Stimulated activated CD4-positive, alpha-beta T cell treated with anti-CD3 and anti-CD28 coated beads, Interleukin-1b, Interleukin-23, amount 100 ng/mL, for 24 hours (primary cell): ENCODE measurements around the gene PPT2.

Source experiments
- DNase-seq, 4 experiments: peaks; one replicate each; pipeline ENCODE4 v3.0.0-alpha.2; 2020; ENCODE audit warnings: low read depth in 4 of 4, low spot score in 1 of 4

Gene PPT2

DNA sequence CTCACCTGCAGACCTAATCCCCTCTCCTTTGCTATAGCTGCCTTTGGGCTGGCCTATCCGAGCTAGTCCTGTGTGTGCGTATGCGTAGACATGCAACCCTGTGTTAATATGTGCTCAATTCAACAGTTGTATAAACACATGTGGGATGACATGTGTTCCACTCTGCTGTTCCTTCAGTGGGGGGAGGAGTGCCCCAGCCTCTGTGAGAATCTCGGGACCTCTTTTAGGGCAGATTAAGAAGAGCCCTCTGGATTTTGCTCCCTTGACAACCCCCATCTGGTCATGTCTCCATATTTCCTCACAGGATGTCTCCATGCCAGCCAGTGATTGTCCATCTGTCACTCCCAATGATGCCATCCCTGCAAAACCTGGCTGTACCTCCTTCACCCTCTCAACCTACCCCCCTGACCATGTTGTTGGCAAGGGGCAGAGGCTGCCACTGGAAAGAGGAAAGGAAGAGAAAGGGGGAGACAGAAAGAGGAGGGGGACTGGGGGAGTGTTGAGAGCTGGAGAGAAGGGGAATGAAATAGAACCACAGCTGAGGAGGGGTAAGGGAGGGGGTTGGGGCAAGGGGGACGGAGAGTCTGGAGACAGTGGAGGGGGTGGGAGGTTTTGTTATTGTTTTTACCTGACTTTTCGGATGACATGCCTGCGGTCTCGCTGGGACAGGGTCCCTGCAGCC, 2.6 kb upstream of the PPT2 start:
- no peak for DNase-seq

DNA sequence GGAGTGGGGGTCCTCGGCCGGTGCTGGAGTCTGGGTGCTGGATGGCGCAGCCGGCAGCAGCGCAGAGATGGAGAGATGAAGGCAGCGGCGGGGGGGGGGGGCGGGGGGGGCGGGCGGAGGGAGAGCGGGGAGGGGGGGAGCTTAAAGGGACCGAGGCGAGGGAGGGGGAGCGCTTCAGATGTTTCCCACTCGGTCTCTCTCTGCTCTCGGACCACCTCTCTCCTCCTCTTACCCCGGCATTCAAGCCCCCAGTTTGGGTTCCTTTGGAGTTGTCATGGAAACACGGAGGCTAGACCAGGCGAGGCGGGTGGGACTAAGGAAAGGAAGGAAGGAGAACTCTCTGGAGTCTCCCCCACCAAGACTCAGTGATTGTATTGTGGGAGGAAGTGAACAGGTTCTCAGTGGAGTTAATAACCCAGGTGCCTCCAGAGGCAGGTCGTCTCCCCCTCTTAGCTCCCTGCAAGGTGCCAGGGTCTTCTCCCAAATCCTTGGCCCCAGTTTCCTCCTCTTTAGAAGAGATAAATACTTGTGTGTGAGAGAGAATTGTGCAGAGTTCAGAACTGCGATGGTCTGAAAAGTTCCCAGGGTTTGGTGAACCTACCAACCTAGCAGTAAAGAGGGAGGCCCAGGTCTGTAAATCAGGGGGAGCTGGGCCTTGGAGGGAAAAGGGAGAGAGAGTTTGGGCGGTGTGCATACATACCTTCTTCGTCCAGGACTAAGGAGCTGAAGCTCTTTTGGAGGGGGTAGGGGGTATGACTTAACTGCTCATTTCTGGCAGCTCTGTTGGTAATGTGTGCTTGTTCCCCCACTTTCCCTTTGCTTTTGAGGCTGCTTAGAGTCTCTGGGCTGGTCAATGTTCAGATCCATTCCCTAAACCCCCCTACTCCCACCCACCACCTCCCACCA, 1.8 kb upstream of the PPT2 start, which contains the start of gene PRRT1:
TSS of gene PRRT1 (minus strand) at position 77 of the 906 bp plus-strand sequence. CDS start 112 bp downstream, outside the sequence.
- DNase-seq = no peak

DNA sequence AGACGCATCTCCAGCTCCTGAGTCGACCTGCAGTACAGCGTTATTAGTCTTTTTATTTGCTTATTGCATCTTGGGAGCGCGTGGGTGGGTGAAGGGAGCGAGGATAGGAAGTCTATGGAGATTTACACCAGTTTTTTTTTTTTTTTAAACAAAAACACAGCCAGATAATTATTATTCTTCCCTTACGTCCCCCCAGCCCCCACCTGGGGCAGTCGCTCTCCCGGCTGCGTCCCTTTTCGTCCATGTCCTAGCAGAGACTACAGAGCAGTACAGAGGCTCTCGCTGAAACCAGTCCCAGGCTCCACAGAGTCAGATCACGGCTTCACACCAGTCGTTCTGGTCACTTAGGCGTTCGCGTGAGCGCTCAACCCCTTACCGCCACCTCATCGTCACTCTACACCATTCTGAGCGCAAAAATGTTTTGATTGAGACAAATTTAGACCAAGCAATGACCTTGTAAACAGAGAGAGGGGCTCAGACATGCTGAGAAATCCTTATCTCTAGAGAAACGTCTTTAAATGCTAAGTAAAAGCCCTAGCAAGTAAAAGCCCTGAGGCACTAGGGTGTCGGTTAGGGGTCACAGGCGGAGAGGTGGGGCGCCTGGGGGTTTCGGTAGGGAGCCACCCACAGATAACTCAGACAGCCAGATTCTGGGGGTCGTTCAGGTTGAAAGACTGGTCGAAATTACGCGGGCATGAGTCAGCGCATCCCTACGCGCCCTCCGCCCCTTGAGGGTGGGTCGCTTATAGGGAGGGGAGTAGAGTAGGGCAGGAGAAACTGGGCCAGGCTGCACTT, 975 bp upstream of the PPT2 start:
- DNase-seq = no peak

DNA sequence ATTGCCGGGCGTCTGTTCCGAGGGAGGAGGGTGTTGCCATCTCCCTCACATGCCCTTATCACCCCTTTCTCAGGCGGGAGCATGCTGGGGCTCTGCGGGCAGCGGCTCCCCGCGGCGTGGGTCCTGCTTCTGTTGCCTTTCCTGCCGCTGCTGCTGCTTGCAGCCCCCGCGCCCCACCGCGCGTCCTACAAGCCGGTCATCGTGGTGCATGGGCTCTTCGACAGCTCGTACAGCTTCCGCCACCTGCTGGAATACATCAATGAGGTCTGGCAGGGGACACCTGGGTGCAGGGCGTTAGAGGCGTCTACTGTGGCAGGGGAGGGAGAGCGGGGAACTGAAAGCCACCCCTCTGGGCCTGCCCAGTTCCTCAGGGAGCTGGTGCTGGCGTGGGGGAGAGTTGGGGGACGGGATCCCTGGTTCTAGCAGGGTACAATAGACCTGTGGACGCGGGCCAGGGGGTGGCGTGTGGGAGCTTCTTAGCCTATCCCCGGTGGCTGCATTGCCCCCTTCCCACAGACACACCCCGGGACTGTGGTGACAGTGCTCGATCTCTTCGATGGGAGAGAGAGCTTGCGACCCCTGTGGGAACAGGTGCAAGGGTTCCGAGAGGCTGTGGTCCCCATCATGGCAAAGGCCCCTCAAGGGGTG, 697 bp downstream of the PPT2 start:
- DNase-seq = peak in 2 of 4 experiments; percentile 40 to 47

DNA sequence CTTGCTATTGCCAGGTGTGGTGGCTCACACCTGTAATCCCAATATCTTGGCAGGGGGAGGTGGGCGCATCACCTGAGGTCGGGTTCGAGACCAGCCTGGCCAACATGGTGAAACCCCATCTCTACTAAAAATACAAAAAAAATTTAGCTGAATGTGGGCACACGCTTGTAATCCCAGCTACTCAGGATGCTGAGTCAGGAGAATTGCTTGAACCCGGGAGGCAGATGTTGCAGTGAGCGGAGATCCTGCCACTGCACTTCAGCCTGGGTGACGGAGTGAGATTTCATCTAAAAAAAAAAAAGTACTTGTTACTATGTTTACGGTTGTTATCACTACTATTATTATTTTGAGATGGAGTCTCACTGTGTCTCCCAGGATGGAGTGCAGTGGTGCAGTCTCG, 3.0 kb downstream of the PPT2 start:
- no peak for DNase-seq

GRCh38 chr6:32158052-32158451, 4.1 kb downstream of the PPT2 start:
- no peak for DNase-seq

- no peak for DNase-seq
Measured at GRCh38 chr6:32163559-32164258, 9.8 kb downstream of the PPT2 start.

GRCh38 chr6:32164295-32164694, 10.4 kb downstream of the PPT2 start, which contains the start of gene EGFL8:
Gene EGFL8, plus strand, starts transcription at chr6:32164595. Its CDS starts 1,571 bp downstream, at chr6:32166166.
- DNase-seq = no peak

GRCh38 chr6:32166411-32167061, 12.6 kb downstream of the PPT2 start:
- no peak for DNase-seq

DNA sequence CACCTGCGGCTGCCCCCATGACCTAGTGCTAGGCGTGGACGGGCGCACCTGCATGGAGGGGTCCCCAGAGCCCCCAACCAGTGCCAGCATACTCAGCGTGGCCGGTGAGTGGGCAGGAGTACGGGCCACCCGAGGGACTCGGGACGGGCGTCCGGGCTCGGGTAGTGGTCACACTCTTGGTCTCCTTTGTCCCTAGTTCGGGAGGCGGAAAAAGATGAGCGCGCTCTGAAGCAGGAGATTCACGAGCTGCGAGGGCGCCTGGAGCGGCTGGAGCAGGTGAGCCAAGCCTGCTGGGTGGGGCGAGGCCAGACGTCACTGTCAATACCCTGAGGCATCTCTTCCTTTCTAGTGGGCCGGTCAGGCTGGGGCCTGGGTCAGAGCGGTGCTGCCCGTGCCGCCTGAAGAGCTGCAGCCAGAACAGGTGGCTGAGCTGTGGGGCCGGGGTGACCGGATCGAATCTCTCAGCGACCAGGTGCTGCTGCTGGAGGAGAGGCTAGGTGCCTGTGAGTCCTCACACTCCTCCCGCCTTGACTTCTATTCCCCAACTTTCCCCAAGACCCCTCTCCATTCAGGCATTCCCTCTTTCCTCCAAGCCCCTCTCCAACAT, 13.3 kb downstream of the PPT2 start:
- no peak for DNase-seq

GRCh38 chr6:32167761-32168262, 13.9 kb downstream of the PPT2 start:
- no peak for DNase-seq

DNA sequence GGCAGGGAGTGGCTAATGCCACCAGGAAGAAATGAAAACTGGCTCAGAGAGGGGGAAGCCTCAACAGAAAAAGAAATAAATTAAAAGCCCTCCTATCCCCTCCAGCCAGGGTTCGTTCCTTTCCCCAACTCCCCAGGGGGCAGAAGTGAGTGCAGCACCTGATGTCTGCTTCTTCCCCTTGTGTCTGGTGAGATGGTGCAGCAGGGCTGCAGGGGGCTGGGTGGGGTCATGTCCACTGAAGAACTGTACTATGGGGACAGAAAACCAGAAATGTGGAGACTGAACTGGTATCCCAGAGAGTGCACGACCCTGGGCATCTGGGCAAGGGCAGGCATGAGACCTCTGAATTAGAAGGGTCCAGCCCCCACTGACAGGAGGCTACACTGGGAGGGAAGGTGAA, 14.4 kb downstream of the PPT2 start:
- DNase-seq = no peak

DNA sequence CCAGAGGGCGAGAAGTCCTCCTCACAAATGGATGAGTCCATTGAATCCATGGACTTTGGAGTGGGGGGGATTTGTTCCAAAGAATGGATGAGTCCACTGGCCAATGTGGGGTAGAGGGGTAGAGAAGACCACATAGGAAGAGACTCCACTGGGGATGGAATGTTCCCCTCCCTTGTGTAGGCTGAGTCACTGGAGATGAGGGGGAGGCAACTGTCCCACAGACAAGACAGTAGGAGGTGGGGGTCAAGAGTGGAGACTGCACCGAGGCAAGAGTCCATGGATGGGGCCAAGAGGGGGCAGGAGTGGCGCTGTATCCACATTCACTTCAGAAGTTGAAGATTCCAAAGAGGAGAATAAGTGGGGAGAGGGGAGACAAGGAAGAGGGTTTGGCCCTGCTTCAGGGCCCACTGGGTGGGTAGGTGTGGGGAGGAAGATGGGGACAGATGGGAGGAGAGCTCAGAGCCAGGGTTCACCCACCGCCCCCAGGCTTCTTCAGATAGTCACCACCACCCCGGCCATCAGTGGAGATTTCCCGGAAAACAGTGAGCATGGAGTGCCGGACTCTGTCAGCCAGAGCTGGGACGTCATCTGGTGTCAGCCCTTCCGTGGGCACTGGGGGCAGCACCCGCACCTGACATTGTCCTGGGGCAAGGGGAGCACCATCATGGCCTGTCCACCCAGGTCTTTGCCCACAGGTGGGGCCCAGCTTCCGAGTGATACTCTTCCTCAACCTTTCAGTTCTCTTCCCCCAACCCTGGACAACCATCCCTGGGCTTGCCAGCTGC, 15.1 kb downstream of the PPT2 start:
- no peak for DNase-seq

- DNase-seq = no peak
Measured at GRCh38 chr6:32170294-32170693, 16.4 kb downstream of the PPT2 start.

- no peak for DNase-seq
Measured at GRCh38 chr6:32171234-32171633, 17.3 kb downstream of the PPT2 start.

- no peak for DNase-seq
Measured at GRCh38 chr6:32173051-32173727, 19.2 kb downstream of the PPT2 start.

- DNase-seq = no peak
Measured at GRCh38 chr6:32174416-32174815, 20.5 kb downstream of the PPT2 start.

DNA sequence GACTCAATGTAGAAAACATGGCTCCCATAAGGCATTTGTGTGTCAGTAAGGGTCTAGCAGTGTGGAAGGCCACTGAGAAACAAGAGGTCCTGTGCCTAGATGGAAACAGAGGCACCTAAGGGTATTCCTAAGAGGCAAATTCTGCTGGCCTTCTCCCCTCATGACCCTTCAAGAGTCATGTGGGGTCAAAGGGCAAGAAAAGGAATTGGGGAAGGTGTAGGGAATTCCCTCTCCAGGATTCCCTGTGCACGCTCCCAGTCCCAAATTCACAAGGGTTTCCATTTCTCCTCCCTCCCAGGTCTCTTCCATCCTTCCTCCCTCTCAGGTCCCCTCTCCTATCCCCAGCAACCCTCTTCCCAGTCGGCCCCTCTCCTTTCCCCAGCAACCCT, 21.4 kb downstream of the PPT2 start:
- no peak for DNase-seq
